ENCODE results near the gene AMPH. TPM values are rescaled to one million over a fixed set of nuclear protein-coding genes. Genes with fewer than 3 reads are reported as not detected.

The AMPH gene
- total RNA-seq, 3 donors from 2014 or later (not counting 1 experiment from before 2014, with no cell fraction given), result 0.18 TPM; not detected in 2

DNA sequence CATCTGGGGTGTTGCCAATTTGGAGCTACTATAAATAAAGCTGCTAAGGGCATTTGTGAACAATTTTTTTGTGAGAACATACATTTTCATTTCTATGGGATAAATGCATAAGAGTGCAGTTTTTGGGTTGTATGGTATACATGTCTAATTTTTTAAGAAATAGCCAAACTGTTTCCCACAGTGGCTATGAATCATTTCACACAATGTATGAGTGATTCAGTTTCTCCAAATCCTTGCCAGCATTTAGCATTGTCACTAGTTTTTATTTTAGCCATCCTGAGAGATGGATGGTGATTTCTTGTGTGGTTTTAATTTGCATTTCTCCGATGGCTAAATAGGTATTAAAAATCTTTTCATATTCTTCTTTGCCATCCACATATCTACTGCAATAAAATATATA, 105.3 kb downstream of the AMPH start:
- Histone ChIP-seq H3K9me3 (ENCODE audit: control insufficient read depth, insufficient read depth, low read length) (no peaks in the 10 kb centered on the region), H3K36me3 (ENCODE audit: control insufficient read depth, insufficient read depth, low read length) (no peaks in the 10 kb centered on the region), H3K4me3 (ENCODE audit: low read length) (no peak overlapping the region), H3K27me3 (ENCODE audit: control insufficient read depth, insufficient read depth, low read length) (no peaks in the 10 kb centered on the region), H3K4me1 (ENCODE audit: control insufficient read depth, insufficient read depth, low read length) (no peaks in the 10 kb centered on the region), H3K27ac (ENCODE audit: low read length) (no peak overlapping the region)
- ATAC-seq (no peak), DNase-seq (no peak)
- WGBS (ENCODE audit: insufficient coverage), result no CpG with 5 or more reads among the region's 1 CpG
- Mint-ChIP-seq H3K4me3 (no peak overlapping the region), H3K27ac (no peak overlapping the region), H3K36me3 (no peaks in the 10 kb centered on the region), H3K4me1 (no peaks in the 10 kb centered on the region), H3K9me3 (no peaks in the 10 kb centered on the region), H3K27me3 (ENCODE audit: low read depth in 2 of 2) (peaks cover 3 to 14% of the 10 kb centered on the region in 2 donors)
- TF ChIP-seq, protein P1, sequence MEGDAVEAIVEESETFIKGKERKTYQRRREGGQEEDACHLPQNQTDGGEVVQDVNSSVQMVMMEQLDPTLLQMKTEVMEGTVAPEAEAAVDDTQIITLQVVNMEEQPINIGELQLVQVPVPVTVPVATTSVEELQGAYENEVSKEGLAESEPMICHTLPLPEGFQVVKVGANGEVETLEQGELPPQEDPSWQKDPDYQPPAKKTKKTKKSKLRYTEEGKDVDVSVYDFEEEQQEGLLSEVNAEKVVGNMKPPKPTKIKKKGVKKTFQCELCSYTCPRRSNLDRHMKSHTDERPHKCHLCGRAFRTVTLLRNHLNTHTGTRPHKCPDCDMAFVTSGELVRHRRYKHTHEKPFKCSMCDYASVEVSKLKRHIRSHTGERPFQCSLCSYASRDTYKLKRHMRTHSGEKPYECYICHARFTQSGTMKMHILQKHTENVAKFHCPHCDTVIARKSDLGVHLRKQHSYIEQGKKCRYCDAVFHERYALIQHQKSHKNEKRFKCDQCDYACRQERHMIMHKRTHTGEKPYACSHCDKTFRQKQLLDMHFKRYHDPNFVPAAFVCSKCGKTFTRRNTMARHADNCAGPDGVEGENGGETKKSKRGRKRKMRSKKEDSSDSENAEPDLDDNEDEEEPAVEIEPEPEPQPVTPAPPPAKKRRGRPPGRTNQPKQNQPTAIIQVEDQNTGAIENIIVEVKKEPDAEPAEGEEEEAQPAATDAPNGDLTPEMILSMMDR (IDR thresholded peaks at IDR 0.05), result no peak
- intact Hi-C loops (cut with micrococcal nuclease), result no loop called here

DNA sequence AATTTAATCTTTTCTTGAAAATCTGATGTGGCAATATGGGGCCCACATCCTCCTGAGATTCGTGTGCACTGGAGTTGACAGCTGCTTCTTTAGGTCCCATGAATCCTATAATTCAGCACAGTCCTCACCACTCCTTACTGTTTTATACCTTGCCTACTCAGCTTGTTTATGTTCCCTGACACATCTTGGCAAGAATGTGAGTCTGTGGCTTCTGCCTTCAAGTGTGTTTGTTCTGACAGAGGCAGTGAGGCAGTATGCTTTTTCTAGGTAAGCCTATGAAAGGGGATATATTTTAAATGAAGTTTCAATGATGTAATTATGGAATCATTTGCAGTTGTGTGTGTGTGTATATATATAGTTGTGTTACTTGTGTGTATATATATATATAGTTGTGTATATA, 106.4 kb downstream of the AMPH start:
- WGBS (ENCODE audit: insufficient coverage), result 55% methylated on average over 1 of the region's 1 CpG
- ATAC-seq, result no peak

DNA sequence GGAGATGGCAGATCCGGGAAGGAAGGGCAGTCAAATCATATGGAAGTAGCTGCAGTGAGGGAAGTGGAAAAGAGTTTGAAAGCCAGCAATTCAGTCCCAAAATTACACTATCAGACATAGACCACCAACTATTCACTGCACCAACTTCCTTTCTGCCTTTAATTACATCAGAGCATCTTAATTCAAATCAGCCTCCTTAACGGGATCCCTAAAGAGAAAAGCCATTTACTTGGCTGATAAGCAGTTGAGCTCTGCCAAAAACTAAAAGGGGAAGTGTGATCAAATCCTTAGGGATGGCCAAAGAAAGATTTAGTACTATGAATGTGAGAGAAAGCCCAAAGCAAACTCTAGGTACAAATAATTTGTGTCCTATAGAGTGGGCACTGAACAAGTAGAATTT, 110.4 kb downstream of the AMPH start:
- H3K36me3 ChIP-seq (ENCODE audit: control insufficient read depth, insufficient read depth, low read length), result no peaks in the 10 kb centered on the region
- 76% methylated on average over 2 of the region's 2 CpGs for WGBS (ENCODE audit: insufficient coverage)
- Mint-ChIP-seq H3K27ac (no peak overlapping the region), H3K27me3 (ENCODE audit: low read depth in 2 of 2) (peaks cover 0 to 6% of the 10 kb centered on the region in 2 donors), H3K9me3 (peaks cover 0 to 3% of the 10 kb centered on the region in 2 donors), H3K36me3 (no peaks in the 10 kb centered on the region), H3K4me1 (no peaks in the 10 kb centered on the region), H3K4me3 (no peak overlapping the region)
- peaks cover 10% of the 10 kb centered on the region for H3K9me3 ChIP-seq (ENCODE audit: control insufficient read depth, insufficient read depth, low read length)
- H3K27me3 ChIP-seq (ENCODE audit: control insufficient read depth, insufficient read depth, low read length), result no peaks in the 10 kb centered on the region
- H3K4me1 ChIP-seq (ENCODE audit: control insufficient read depth, insufficient read depth, low read length), result no peaks in the 10 kb centered on the region
- ATAC-seq (no peak), DNase-seq (no peak)
- no peak overlapping the region for H3K4me3 ChIP-seq (ENCODE audit: low read length)
- H3K27ac ChIP-seq (ENCODE audit: low read length), result no peak overlapping the region
- intact Hi-C loops (cut with micrococcal nuclease), result no loop called here
- TF ChIP-seq, protein P1 (IDR thresholded peaks at IDR 0.05), result no peak

More for the DNA sequence above, 106.4 kb downstream of the AMPH start:
- no peaks in the 10 kb centered on the region for H3K4me1 ChIP-seq (ENCODE audit: control insufficient read depth, insufficient read depth, low read length)
- no peaks in the 10 kb centered on the region for H3K36me3 ChIP-seq (ENCODE audit: control insufficient read depth, insufficient read depth, low read length)
- Mint-ChIP-seq H3K4me3 (no peak overlapping the region), H3K4me1 (no peaks in the 10 kb centered on the region), H3K27me3 (ENCODE audit: low read depth in 2 of 2) (peaks cover 2 to 8% of the 10 kb centered on the region in 2 donors), H3K9me3 (no peaks in the 10 kb centered on the region), H3K36me3 (no peaks in the 10 kb centered on the region), H3K27ac (no peak overlapping the region)
- TF ChIP-seq, protein P1 (IDR thresholded peaks at IDR 0.05), result no peak
- H3K9me3 ChIP-seq (ENCODE audit: control insufficient read depth, insufficient read depth, low read length), result no peaks in the 10 kb centered on the region
- no peaks in the 10 kb centered on the region for H3K27me3 ChIP-seq (ENCODE audit: control insufficient read depth, insufficient read depth, low read length)
- H3K4me3 ChIP-seq (ENCODE audit: low read length), result no peak overlapping the region
- no peak for DNase-seq
- intact Hi-C loops (cut with micrococcal nuclease), result no loop called here
- H3K27ac ChIP-seq (ENCODE audit: low read length), result no peak overlapping the region

DNA sequence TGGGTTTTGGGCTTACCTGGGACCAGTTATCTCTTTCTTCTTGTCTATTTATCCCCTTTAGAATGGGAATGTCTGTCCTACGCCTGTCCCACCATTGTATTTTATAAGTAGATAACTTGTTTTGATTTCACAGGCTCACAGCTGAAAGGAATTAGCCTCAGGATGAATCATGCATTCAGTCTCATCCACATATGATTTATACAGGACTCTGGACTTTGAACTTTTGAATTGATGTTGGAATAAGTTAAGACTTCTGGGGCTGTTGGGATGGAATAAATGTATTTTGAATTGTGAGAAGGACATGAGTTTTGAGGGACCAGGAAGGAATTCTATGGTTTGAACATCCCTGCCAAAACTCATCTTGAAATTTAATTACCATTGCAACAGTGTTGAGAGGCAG, 112.6 kb downstream of the AMPH start:
- H3K9me3 ChIP-seq (ENCODE audit: control insufficient read depth, insufficient read depth, low read length), result peaks cover 11% of the 10 kb centered on the region
- TF ChIP-seq, protein P1 (IDR thresholded peaks at IDR 0.05), result no peak

More for the DNA sequence above, 112.6 kb downstream of the AMPH start:
- WGBS (ENCODE audit: insufficient coverage), result 86% methylated on average over 1 of the region's 1 CpG
- no peak overlapping the region for H3K27ac Mint-ChIP-seq
- H3K4me1 Mint-ChIP-seq, result no peaks in the 10 kb centered on the region
- DNase-seq (no peak), ATAC-seq (no peak)
- H3K9me3 Mint-ChIP-seq, result peaks cover 2 to 13% of the 10 kb centered on the region in 2 donors
- no peak overlapping the region for H3K4me3 ChIP-seq (ENCODE audit: low read length)
- H3K27me3 ChIP-seq (ENCODE audit: control insufficient read depth, insufficient read depth, low read length), result no peaks in the 10 kb centered on the region
- no peaks in the 10 kb centered on the region for H3K36me3 ChIP-seq (ENCODE audit: control insufficient read depth, insufficient read depth, low read length)
- peaks cover 0 to 9% of the 10 kb centered on the region in 2 donors for H3K27me3 Mint-ChIP-seq (ENCODE audit: low read depth in 2 of 2)
- no peaks in the 10 kb centered on the region for H3K36me3 Mint-ChIP-seq
- H3K4me3 Mint-ChIP-seq, result no peak overlapping the region
- no peak overlapping the region for H3K27ac ChIP-seq (ENCODE audit: low read length)
- no peaks in the 10 kb centered on the region for H3K4me1 ChIP-seq (ENCODE audit: control insufficient read depth, insufficient read depth, low read length)
- intact Hi-C loops (cut with micrococcal nuclease), result no loop called here

Data from natural killer cell (primary cell).